GM13976 (cell line): ENCODE data around the gene SLC1A2.

Experiments
- DNase-seq: peaks from one replicate; pipeline ENCODE4 v3.0.0; 2012; ENCODE audit warnings: low spot score
- CTCF ChIP-seq: IDR thresholded peaks from 2 replicates; pipeline ENCODE4 v1.5.1; 2012; ENCODE audit warnings: borderline replicate concordance, mild to moderate bottlenecking; ENCODE audit not compliant: insufficient read depth; ENCODE audit errors: extremely low read depth, missing control alignments, control extremely low read depth
- in situ Hi-C: fragments of 300-500 bp; cut with MboI; formaldehyde crosslinking; loops from one replicate; pipeline ENCODE4 v1.12.0; 2022; ENCODE audit warnings: low sequenced_read_pairs, mixed read lengths, inconsistent platforms; ENCODE audit not compliant: unreplicated experiment

The SLC1A2 gene

GRCh38 chr11:35419184-35419829 is at the start of gene SLC1A2:
Gene SLC1A2, minus strand, starts transcription at chr11:35419558. Its CDS starts 592 bp downstream, at chr11:35418966.
- DNase-seq, result no peak
- in situ Hi-C loops, result loop anchor here (10.0 kb wide), 1 partner anchor 835 kb away; no protein-coding TSS in a partner anchor
- TF ChIP-seq CTCF, result no peak

GRCh38 chr11:35466058-35466457 is 46.7 kb upstream of the SLC1A2 start:
- DNase-seq, result no peak
- in situ Hi-C loops, result no loop called here
- no peak for TF ChIP-seq CTCF

- no peak for DNase-seq
- in situ Hi-C loops, result no loop called here
- no peak for TF ChIP-seq CTCF
Measured at GRCh38 chr11:35464308-35464707, 45.0 kb upstream of the SLC1A2 start.

- DNase-seq, result no peak
- in situ Hi-C loops, result no loop called here
- TF ChIP-seq CTCF, result no peak
Measured at GRCh38 chr11:35463331-35463751, 44.0 kb upstream of the SLC1A2 start.

GRCh38 chr11:35461917-35462538 is 42.7 kb upstream of the SLC1A2 start:
- in situ Hi-C loops, result no loop called here
- TF ChIP-seq CTCF, result no peak
- DNase-seq, result no peak

GRCh38 chr11:35459489-35459888 is 40.1 kb upstream of the SLC1A2 start:
- in situ Hi-C loops, result no loop called here
- no peak for DNase-seq
- no peak for TF ChIP-seq CTCF
